Retina (tissue), 1 donor: ENCODE data around the gene CYTL1.
"Not testable (repeated sequence)": the region's sequence is repeated elsewhere in the genome, so short reads cannot be mapped to it uniquely, and the experiment has no call there.

Source experiments
- DNase-seq: peaks from one replicate; pipeline ENCODE4 v3.0.0-alpha.2; 2016

Gene CYTL1

GRCh38 chr4:4996935-4997334, 22.3 kb downstream of the CYTL1 start:
- DNase-seq, result not testable (repeated sequence)

GRCh38 chr4:4995908-4996265, 23.4 kb downstream of the CYTL1 start:
- DNase-seq, result no peak

- peak; percentile 83 for DNase-seq
Measured at GRCh38 chr4:4995103-4995907, 24.0 kb downstream of the CYTL1 start.

- no peak for DNase-seq
Measured at GRCh38 chr4:4994312-4995097, 24.8 kb downstream of the CYTL1 start.

GRCh38 chr4:4992833-4993232, 26.4 kb downstream of the CYTL1 start:
- no peak for DNase-seq

- DNase-seq, result no peak
Measured at GRCh38 chr4:4991541-4992099, 27.6 kb downstream of the CYTL1 start.

- no peak for DNase-seq
Measured at GRCh38 chr4:4990857-4991540, 28.3 kb downstream of the CYTL1 start.

GRCh38 chr4:4990329-4990728, 28.9 kb downstream of the CYTL1 start:
- DNase-seq, result no peak

GRCh38 chr4:4989083-4989622, 30.1 kb downstream of the CYTL1 start:
- no peak for DNase-seq

- no peak for DNase-seq
Measured at GRCh38 chr4:4987656-4988055, 31.6 kb downstream of the CYTL1 start.

GRCh38 chr4:4986841-4987240, 32.4 kb downstream of the CYTL1 start:
- no peak for DNase-seq

GRCh38 chr4:4985844-4986243, 33.4 kb downstream of the CYTL1 start:
- no peak for DNase-seq

- DNase-seq, result no peak
Measured at GRCh38 chr4:4985036-4985435, 34.2 kb downstream of the CYTL1 start.

GRCh38 chr4:4984186-4984585, 35.1 kb downstream of the CYTL1 start:
- DNase-seq, result no peak

GRCh38 chr4:4981827-4982226, 37.4 kb downstream of the CYTL1 start:
- DNase-seq, result no peak

- DNase-seq, result no peak
Measured at GRCh38 chr4:4981427-4981826, 37.8 kb downstream of the CYTL1 start.

- DNase-seq, result no peak
Measured at GRCh38 chr4:4980621-4981230, 38.5 kb downstream of the CYTL1 start.

- no peak for DNase-seq
Measured at GRCh38 chr4:4979971-4980370, 39.3 kb downstream of the CYTL1 start.

- DNase-seq, result no peak
Measured at GRCh38 chr4:4974727-4975126, 44.5 kb downstream of the CYTL1 start.

- DNase-seq, result no peak
Measured at GRCh38 chr4:4971796-4972195, 47.5 kb downstream of the CYTL1 start.

GRCh38 chr4:4969298-4969697, 50.0 kb downstream of the CYTL1 start:
- no peak for DNase-seq

GRCh38 chr4:4968161-4968725, 51.0 kb downstream of the CYTL1 start:
- DNase-seq, result no peak
